ENCODE data around the gene ZNF414. TPM values are rescaled to one million over a fixed set of nuclear protein-coding genes. Genes with fewer than 3 reads are reported as not detected.

ZNF414 gene
- polyA plus RNA-seq, 1 donor (not counting 4 experiments of a cell fraction or from before 2014, with no cell fraction given) = 1.9 TPM

DNA sequence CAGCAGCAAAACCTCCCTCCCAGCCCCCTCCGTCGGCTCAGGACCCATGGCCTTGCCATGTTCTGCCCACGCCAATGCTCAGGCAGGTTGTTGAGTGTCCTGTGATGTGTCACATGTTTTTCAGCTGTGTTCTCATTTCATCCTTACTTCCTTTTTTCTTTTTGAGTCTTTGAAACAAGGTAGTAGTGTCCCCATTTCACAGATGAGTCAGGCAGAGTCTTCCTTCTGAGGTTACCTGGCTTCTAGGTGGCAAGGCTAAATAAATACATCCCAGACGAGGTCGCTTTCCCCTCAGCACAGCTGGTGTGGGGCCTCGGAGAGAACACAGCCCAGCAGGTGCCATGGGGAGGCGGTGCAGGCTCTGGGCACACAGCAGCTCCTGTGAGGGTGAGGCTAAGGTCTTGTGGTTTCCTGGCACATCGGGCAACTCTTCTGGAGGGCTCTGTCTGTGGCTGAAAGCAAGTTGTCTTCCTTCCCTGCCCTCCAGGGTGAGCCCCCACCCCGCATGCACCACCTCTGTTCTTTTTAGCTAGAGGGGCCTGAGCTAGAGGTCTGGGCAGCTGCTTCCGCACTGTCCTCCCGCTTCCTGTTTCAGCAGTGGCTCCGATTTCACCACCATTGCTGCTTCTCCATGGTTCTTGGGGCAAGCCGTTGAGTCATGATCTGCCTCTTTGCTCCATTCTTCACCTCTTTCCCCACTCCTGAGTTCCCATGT is 26.7 kb downstream of the ZNF414 start:
- no peaks in the 10 kb centered on the region for H3K27me3 ChIP-seq (ENCODE audit: control insufficient read depth, extremely low read depth, insufficient read depth, low read length)
- peaks cover 17% of the 10 kb centered on the region for H3K79me2 ChIP-seq (ENCODE audit: control insufficient read depth, insufficient read depth, low read length)
- H4K20me1 ChIP-seq (ENCODE audit: control insufficient read depth, extremely low read depth, insufficient read depth, low read length) = peaks cover 5% of the 10 kb centered on the region
- no peak overlapping the region for H2AFZ ChIP-seq (ENCODE audit: control insufficient read depth, low read length)
- dilution Hi-C loops (cut with MboI; ENCODE audit: extremely low pct_ligation_motif_present, low sequenced_read_pairs) = no loop called here
- peaks cover 20% of the 10 kb centered on the region for H3K4me1 ChIP-seq (ENCODE audit: control insufficient read depth, extremely low read depth, insufficient read depth, low read length)
- TF ChIP-seq EZH2 (IDR thresholded peaks at IDR 0.05; ENCODE audit: low read length) = no peak
- TF ChIP-seq, protein P1, sequence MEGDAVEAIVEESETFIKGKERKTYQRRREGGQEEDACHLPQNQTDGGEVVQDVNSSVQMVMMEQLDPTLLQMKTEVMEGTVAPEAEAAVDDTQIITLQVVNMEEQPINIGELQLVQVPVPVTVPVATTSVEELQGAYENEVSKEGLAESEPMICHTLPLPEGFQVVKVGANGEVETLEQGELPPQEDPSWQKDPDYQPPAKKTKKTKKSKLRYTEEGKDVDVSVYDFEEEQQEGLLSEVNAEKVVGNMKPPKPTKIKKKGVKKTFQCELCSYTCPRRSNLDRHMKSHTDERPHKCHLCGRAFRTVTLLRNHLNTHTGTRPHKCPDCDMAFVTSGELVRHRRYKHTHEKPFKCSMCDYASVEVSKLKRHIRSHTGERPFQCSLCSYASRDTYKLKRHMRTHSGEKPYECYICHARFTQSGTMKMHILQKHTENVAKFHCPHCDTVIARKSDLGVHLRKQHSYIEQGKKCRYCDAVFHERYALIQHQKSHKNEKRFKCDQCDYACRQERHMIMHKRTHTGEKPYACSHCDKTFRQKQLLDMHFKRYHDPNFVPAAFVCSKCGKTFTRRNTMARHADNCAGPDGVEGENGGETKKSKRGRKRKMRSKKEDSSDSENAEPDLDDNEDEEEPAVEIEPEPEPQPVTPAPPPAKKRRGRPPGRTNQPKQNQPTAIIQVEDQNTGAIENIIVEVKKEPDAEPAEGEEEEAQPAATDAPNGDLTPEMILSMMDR (optimal IDR thresholded peaks at IDR 0.05 in 1 of 3, IDR thresholded peaks at IDR 0.05 in 1 of 3, conservative IDR thresholded peaks at IDR 0.05 in 1 of 3; ENCODE audit: extremely low read depth in 1 of 3, insufficient read depth in 2 of 3, low read length in 3 of 3) = no peak
- FAIRE-seq = no peak
- no peak overlapping the region for H3K9ac ChIP-seq (ENCODE audit: control insufficient read depth, extremely low read depth, insufficient read depth, low read length)
- DNase-seq (ENCODE audit: low read depth, low spot score) = no peak
- H3K9me3 ChIP-seq (ENCODE audit: control insufficient read depth, low read depth, low read length) = no peaks in the 10 kb centered on the region
- H3K4me2 ChIP-seq (ENCODE audit: control insufficient read depth, extremely low read depth, insufficient read depth, low read depth, low read length) = no peak overlapping the region
- peaks cover 39 to 49% of the 10 kb centered on the region in 2 experiments for H3K36me3 ChIP-seq (ENCODE audit: control insufficient read depth in 2 of 2, extremely low read depth in 1 of 2, insufficient read depth in 2 of 2, low read length in 2 of 2)
- no peaks in the 10 kb centered on the region for H3K9me1 ChIP-seq (ENCODE audit: control insufficient read depth, extremely low read depth, insufficient read depth, low read length)
- H3K4me3 ChIP-seq (ENCODE audit: control insufficient read depth in 2 of 3, extremely low read depth in 1 of 3, insufficient read depth in 2 of 3, low read depth in 1 of 3, low read length in 3 of 3) = no peak overlapping the region
- H3K27ac ChIP-seq (ENCODE audit: control insufficient read depth, insufficient read depth, low read length) = no peak overlapping the region

DNA sequence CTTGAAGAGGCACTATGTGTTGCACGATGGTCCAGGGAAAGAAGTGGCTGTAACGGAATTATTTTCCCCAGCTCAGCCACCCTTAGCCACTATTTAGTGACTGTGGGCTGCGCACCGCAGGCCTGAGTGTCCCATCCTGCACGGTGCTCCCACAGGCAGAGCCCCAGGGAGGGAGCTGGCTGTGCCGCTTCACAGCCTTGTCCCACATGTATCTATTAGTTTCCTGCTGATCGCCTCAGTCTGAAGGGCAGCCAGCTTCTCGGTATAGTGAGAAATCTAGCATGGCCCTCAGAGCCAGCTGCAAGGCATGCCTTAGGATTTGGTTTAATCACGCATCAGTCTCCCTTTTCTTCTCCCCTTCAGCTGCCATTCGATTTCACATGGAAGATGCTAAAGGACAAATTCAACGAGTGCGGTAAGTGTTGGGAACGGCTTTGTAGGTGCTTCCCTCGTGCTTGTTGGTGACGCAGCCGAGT is 27.3 kb downstream of the ZNF414 start:
- no peak overlapping the region for H3K4me3 ChIP-seq (ENCODE audit: control insufficient read depth in 2 of 3, extremely low read depth in 1 of 3, insufficient read depth in 2 of 3, low read depth in 1 of 3, low read length in 3 of 3)
- H3K27me3 ChIP-seq (ENCODE audit: control insufficient read depth, extremely low read depth, insufficient read depth, low read length) = no peaks in the 10 kb centered on the region
- no peaks in the 10 kb centered on the region for H3K9me3 ChIP-seq (ENCODE audit: control insufficient read depth, low read depth, low read length)
- H3K9me1 ChIP-seq (ENCODE audit: control insufficient read depth, extremely low read depth, insufficient read depth, low read length) = no peaks in the 10 kb centered on the region
- no peak overlapping the region for H2AFZ ChIP-seq (ENCODE audit: control insufficient read depth, low read length)
- H3K27ac ChIP-seq (ENCODE audit: control insufficient read depth, insufficient read depth, low read length) = no peak overlapping the region
- no peak overlapping the region for H3K4me2 ChIP-seq (ENCODE audit: control insufficient read depth, extremely low read depth, insufficient read depth, low read depth, low read length)
- H3K4me1 ChIP-seq (ENCODE audit: control insufficient read depth, extremely low read depth, insufficient read depth, low read length) = peaks cover 21% of the 10 kb centered on the region
- dilution Hi-C loops (cut with MboI; ENCODE audit: extremely low pct_ligation_motif_present, low sequenced_read_pairs) = no loop called here
- H3K36me3 ChIP-seq (ENCODE audit: control insufficient read depth in 2 of 2, extremely low read depth in 1 of 2, insufficient read depth in 2 of 2, low read length in 2 of 2) = peaks cover 39 to 50% of the 10 kb centered on the region in 2 experiments
- H4K20me1 ChIP-seq (ENCODE audit: control insufficient read depth, extremely low read depth, insufficient read depth, low read length) = peaks cover 6% of the 10 kb centered on the region
- no peak overlapping the region for H3K9ac ChIP-seq (ENCODE audit: control insufficient read depth, extremely low read depth, insufficient read depth, low read length)
- peaks cover 22% of the 10 kb centered on the region for H3K79me2 ChIP-seq (ENCODE audit: control insufficient read depth, insufficient read depth, low read length)
- TF ChIP-seq, protein P1 (optimal IDR thresholded peaks at IDR 0.05 in 1 of 3, IDR thresholded peaks at IDR 0.05 in 1 of 3, conservative IDR thresholded peaks at IDR 0.05 in 1 of 3; ENCODE audit: extremely low read depth in 1 of 3, insufficient read depth in 2 of 3, low read length in 3 of 3) = no peak
- no peak for TF ChIP-seq EZH2 (IDR thresholded peaks at IDR 0.05; ENCODE audit: low read length)
- DNase-seq (ENCODE audit: low read depth, low spot score) (no peak), FAIRE-seq (no peak)
